Measurements from ENCODE around the gene LRP3. TPM values are rescaled to one million over a fixed set of nuclear protein-coding genes. Genes with fewer than 3 reads are reported as not detected.
A peak's percentile ranks its signal among the peaks of the same experiment; 100 is the strongest.

Gene LRP3
- total and polyA plus RNA-seq, 2 of the 13 experiments (the other 11 are each of a cell fraction or from before 2014, with no cell fraction given), result 17.6 to 51.6 TPM

- TF ChIP-seq, protein P1, sequence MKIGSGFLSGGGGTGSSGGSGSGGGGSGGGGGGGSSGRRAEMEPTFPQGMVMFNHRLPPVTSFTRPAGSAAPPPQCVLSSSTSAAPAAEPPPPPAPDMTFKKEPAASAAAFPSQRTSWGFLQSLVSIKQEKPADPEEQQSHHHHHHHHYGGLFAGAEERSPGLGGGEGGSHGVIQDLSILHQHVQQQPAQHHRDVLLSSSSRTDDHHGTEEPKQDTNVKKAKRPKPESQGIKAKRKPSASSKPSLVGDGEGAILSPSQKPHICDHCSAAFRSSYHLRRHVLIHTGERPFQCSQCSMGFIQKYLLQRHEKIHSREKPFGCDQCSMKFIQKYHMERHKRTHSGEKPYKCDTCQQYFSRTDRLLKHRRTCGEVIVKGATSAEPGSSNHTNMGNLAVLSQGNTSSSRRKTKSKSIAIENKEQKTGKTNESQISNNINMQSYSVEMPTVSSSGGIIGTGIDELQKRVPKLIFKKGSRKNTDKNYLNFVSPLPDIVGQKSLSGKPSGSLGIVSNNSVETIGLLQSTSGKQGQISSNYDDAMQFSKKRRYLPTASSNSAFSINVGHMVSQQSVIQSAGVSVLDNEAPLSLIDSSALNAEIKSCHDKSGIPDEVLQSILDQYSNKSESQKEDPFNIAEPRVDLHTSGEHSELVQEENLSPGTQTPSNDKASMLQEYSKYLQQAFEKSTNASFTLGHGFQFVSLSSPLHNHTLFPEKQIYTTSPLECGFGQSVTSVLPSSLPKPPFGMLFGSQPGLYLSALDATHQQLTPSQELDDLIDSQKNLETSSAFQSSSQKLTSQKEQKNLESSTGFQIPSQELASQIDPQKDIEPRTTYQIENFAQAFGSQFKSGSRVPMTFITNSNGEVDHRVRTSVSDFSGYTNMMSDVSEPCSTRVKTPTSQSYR (CRISPR knock-in tag; IDR thresholded peaks at IDR 0.05; ENCODE audit: borderline replicate concordance), result no peak
- TF ChIP-seq RBAK (CRISPR knock-in tag; IDR thresholded peaks at IDR 0.05), result no peak
- TF ChIP-seq REL (CRISPR knock-in tag; conservative IDR thresholded peaks at IDR 0.05), result no peak
These were observed 21.5 kb downstream of the LRP3 start (continued) for GRCh38 chr19:33215438-33216197.

DNA sequence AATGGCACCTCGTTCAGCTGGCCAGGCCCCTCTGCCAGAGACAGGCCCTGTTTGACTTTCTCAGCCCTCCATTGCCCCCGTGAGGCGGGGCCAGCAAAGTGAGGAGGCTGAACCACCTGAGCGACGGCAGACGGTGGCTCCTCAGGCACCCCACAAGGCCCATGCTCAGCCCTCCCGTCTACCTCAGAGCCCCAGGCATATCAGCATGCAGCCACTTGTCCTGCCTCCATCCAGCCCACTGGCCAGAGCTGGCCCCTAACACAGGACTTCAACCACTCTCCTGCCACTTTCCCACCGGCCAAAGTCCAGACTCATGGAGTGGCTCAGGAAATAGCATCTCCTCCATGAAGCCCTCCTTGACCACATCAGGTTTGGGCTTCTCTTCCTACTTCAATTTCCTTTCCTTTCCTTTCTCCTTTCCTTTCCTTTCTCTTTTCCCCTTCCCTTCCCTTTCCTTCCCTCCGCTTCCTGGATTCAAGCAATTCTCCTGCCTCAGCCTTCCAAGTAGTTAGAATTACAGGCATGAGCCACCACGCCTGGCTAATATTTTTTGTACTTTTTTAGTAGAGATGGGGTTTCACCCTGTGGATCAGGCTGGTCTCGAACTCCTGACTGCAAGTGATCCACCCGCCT lies 22.2 kb downstream of the LRP3 start:
- Histone ChIP-seq H3K9ac (ENCODE audit: insufficient read depth, low read depth, low read length) (no peak overlapping the region), H3K79me2 (ENCODE audit: insufficient read depth, low read length) (no peaks in the 10 kb centered on the region), H3K4me3 (replicated peaks in 1 of 3; ENCODE audit: insufficient read depth in 1 of 3, low read depth in 2 of 3, low read length in 3 of 3) (peak overlapping the region in 1 of 3 experiments; percentile 32; a peak in 1 of 6 replicates), H3K9me3 (ENCODE audit: low read length) (no peaks in the 10 kb centered on the region), H3K4me2 (ENCODE audit: low read depth, low read length) (peak overlapping the region; percentile 57), H4K20me1 (ENCODE audit: insufficient read depth, low read length) (no peaks in the 10 kb centered on the region), H3K27me3 (ENCODE audit: control insufficient read depth in 1 of 2, insufficient read depth in 2 of 2, low read length in 2 of 2) (peaks cover 13 to 35% of the 10 kb centered on the region in 2 experiments), H2AFZ (ENCODE audit: low read length) (no peak overlapping the region), H3K27ac (ENCODE audit: extremely low read length, insufficient read depth, low read length) (no peak overlapping the region), H3K4me1 (ENCODE audit: insufficient read depth, low read length) (peaks cover 43% of the 10 kb centered on the region), H3K36me3 (replicated peaks in 1 of 2; ENCODE audit: control insufficient read depth in 1 of 2, insufficient read depth in 2 of 2, low read length in 2 of 2) (no peaks in the 10 kb centered on the region)
- ATAC-seq (peak; percentile 11), DNase-seq (ENCODE audit: low spot score) (no peak), FAIRE-seq (no peak)
- intact Hi-C loops (cut with micrococcal nuclease; ENCODE audit: unreplicated experiment) (no loop called here), in situ Hi-C loops (cut with HindIII; ENCODE audit: extremely low pct_ligation_motif_present, low pct_unique_long_range_greater_than_20kb) (no loop called here)
- POLR2A ChIA-PET, result no interaction called here
- BruUV-seq (replicated peaks), result no TSS peak
- CTCF ChIA-PET (ENCODE audit: low intra/inter-chr PET ratio, low total read pairs), result no interaction called here
- 32% methylated on average over 8 of the region's 12 CpGs for WGBS (ENCODE audit: low lambda C conversion rate)
- TF ChIP-seq ZNF546 (CRISPR knock-in tag; conservative IDR thresholded peaks at IDR 0.05) (0 out of 2 replicates have a peak, but pooled peaks have one; percentile 37), PCBP1 (IDR thresholded peaks at IDR 0.05; ENCODE audit: borderline replicate concordance, low read depth, low read length) (no peak), ZNF687 (CRISPR knock-in tag; IDR thresholded peaks at IDR 0.05) (peak; percentile 51), DNMT1 (CRISPR knock-in tag; IDR thresholded peaks at IDR 0.05) (no peak), HNF4A (CRISPR knock-in tag; IDR thresholded peaks at IDR 0.05) (peak; percentile 70), ZFP36 (IDR thresholded peaks at IDR 0.05; ENCODE audit: borderline replicate concordance, low read depth, low read length, partially characterized antibody) (peak; percentile 76), ZNF3 (CRISPR knock-in tag; IDR thresholded peaks at IDR 0.05) (peak; percentile 57; the same call in 1 of the 2 replicates)
- TF ChIP-seq, protein P2, sequence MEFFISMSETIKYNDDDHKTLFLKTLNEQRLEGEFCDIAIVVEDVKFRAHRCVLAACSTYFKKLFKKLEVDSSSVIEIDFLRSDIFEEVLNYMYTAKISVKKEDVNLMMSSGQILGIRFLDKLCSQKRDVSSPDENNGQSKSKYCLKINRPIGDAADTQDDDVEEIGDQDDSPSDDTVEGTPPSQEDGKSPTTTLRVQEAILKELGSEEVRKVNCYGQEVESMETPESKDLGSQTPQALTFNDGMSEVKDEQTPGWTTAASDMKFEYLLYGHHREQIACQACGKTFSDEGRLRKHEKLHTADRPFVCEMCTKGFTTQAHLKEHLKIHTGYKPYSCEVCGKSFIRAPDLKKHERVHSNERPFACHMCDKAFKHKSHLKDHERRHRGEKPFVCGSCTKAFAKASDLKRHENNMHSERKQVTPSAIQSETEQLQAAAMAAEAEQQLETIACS (CRISPR knock-in tag; IDR thresholded peaks at IDR 0.05), result no peak
